NCI-H1048 (cell line): ENCODE data around the gene MYBBP1A.

Experiments used
- DNase-seq: peaks from one replicate; lab custom pipeline; 2025; lab: John Stamatoyannopoulos, UW

MYBBP1A gene

DNA sequence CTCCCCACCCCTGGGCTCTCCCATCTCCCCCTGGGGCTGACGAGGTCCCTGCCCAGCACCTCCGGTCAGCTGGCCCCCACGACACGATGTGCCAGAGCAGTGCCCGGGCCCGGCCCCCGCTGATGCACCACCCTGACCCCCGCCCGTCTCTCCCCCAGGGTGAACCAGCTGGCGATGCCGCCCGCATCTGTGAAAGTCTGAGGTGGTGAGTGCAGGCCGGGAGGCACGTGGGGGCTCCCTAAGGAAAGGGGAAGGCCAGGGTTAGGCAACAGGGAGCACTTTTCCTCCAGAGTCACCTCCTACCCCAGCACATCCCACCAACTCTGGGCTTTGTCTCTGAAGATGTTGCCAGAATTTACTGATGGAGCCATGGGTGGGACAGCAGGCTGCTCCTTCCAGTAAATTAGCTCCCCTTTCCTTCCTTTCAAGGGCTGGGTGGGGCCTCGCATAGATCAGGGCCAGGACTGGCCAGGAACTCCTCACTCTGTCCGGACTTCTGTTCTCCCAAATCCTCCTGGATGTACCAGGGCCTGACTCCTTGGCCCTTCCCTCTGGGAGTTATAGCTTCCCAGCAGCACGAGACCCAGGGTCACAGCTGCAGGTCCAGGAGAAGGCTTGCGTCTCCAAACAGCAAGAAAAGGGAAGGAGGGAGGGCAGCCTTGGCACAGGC, 18.3 kb downstream of the MYBBP1A start:
- no peak for DNase-seq

DNA sequence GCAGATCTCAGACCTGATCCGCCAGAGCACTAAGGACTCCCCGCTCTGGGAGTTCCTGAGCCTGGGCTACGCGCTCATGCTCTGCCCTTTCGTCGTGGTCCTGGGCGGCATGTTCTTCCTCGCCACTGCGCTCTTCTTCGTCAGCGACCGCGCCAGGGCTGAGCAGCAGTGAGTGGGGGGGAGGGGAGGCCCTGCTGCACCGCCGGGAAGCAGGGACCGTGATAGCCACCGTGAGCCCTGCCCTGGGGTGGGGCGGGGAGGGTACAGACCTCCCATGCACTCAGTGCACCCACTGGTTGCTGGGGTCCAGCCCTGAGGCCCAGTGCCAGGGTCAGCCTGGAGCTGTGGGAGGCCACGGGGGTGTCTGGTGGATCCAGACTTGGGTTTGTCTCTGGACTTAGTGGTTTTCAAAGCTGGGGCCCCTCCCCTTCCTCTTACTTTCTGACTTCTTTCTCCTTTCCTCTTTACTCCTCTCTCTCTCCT, 18.9 kb downstream of the MYBBP1A start:
- DNase-seq = no peak

DNA sequence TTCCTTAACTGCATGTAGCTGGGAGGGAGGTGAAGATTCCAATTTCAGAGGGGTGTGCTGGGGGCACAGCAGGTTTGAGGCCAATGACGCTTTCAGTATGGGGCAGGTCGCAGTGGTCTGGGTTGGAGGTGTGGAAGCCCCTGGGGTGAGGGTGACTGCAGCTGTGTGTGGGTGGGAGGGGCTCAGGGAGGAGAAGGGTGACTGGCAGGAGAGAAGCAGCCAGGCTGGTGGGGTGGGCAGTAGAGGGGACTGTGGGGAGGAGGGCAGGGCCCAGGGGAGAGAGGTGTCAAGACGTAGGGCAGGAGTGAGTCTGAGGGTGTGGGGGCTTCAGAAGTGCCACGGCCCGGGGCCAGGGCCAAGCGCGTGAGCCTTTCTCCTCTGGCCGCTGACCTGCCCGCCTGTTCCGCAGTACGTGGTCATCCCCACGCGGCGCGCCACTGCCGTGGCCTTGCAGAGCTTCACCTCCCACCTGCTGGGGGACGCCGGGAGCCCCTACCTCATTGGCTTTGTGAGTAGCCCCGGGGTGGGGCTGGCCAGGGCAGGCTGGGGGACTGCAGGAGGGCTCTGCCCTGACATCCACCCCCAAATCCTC, 19.4 kb downstream of the MYBBP1A start:
- DNase-seq = no peak

DNA sequence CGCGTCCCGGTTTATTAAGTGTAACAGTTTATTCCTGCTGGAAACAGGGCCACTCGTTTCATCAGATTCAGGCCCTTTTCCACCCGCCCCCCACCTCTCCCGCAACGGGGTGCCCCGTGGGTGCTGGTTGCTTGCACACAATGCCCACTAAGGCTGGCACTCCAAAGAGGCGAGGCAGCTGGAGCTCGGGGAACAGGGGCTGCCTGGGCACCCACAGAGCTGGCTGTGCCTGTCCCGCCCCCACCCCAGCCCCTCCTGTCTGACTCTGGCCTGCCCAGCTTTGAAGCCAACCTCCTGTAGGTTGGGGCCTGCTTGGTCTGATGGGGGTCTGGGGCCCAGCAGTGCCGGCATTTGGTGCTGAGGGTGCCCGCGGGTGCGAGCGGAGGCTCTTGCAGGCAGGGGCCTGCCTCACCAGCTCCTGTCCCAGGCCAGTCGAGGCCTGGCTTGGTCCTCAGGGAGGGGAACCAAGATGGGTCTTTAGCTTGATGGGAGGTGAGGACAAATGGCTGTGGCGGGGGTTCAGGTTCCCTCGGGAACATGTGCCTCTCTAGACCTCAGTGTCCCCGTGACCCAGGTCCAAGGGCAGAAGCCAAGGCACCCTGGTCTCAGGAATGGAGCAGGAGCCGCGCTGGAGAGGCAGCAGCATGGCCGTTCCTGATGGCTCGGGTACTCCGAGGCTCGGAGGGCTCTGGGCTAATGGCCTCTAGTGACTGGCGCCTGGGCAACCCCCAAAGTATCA, 20.1 kb downstream of the MYBBP1A start:
- DNase-seq = no peak

DNA sequence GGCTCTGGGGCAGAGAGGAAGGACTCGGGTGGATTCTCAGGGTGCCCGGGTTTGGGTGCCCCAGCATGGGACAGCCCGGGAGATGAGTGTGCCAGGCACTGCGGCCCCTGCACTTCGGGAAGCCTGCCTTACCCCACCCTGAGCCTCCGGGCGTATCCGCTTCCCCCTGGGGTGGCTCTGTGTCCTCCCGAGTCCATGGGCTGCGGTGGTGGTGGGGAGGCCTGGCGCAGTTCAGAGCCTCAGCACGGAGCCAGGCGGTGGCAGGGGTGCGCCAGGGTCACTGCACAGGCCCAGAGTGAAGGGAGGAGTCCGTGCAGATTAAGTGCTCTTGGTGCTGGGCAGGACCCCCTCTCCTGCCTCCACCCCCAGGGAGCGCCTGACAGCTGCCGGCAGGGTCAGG, 20.7 kb downstream of the MYBBP1A start:
- DNase-seq = no peak

DNA sequence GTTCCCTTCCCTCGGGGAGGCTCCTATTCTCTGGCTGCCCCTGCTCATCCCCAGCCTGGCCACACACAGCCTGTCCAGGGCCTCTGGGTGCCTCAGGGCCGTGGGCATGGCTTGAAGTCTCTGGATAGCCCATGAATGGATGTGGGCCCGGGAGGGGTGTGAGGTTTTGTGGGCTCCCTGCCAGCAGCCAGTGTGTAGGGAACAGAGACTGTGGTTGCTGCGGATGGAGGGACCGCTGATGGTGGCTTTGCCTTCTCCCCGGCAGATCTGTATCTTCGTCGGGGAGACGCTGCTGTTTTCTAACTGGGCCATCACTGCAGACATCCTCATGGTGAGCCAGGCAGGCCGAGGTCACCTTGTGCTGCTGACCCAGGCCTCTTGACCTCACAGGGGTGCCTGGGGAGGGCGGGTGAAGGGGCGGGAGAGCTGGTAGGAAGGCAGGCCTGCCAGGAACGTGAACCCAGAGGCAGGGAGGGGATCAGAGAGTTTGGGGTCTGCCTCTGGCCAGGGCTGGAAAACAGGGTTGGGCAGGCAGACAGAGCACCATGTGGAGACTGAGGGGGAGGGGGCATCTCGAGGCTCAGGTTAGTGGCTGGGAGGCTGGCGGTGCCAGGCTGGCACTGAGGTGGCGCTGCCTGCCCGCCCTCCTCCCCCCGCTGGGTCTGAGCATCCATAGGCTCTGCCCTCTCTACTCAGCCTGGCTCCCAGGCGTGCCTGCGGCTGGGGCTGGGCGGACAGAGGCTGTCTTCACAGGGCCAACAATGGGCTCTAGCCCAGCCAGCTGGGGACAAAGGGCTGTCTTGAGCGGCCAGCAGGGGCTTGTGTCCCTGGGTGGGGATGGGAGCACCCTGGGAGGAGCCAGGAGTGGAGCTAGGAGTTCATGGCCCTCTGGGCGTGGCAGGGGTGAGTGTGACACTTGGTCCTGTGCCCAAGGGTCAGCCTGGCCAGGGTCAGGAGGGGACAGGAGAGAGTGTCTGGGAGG, 21.4 kb downstream of the MYBBP1A start:
- no peak for DNase-seq

DNA sequence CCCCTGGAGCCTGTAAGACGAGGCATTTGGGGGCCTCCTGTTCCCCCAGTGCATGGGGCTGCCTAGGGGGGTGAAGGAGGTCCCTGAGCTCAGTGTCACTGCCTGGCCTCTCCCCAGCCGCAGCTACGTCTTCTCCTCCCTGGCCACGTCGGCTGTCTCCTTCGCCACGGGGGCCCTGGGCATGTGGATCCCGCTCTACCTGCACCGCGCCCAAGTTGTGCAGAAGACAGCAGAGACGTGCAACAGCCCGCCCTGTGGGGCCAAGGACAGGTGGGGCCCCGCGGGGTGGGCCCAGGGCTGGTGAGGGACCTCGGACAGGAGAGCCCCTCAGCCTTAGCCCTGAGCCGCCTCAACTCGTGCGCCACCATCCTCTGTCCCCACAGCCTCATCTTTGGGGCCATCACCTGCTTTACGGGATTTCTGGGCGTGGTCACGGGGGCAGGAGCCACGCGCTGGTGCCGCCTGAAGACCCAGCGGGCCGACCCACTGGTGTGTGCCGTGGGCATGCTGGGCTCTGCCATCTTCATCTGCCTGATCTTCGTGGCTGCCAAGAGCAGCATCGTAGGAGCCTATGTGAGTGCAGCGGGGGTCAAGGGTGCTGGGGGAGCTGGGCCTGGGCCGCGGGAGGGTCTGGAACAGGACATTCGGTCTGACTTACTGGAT, 22.2 kb downstream of the MYBBP1A start:
- DNase-seq = no peak

DNA sequence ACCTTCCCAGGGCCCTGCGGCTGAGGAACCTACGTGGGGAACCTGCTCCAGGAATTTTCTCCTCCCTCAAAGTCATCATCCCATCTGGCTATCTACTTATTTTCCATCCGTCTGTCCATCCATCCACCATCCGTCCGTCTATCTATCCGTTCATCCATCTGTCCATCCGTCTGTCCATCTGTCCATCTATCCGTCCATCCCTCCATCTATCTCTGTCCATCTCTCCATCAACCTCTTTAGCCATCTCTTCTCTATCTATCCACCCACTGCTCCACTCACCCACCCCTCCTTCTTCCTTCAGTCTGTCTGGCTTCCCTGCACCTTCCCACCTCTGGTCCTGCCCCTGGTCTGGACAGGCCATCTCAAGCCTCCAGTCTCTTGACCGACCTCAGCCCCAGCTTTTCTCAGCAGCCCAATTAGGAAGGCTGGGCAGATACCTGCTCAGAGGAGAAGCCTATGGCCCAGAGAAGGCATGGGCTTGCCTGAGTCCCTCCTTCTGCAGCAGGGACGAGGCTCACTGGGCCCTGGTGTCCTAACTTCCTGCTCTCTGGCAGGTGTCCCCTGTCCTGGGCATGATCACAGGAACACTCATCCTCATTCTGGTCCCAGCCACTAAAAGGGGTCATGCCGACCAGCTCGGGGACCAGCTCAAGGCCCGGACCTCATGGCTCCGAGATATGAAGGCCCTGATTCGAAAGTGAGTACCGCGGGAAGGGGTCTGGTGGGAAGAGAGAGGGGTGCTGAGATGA, 23.0 kb downstream of the MYBBP1A start:
- no peak for DNase-seq

DNA sequence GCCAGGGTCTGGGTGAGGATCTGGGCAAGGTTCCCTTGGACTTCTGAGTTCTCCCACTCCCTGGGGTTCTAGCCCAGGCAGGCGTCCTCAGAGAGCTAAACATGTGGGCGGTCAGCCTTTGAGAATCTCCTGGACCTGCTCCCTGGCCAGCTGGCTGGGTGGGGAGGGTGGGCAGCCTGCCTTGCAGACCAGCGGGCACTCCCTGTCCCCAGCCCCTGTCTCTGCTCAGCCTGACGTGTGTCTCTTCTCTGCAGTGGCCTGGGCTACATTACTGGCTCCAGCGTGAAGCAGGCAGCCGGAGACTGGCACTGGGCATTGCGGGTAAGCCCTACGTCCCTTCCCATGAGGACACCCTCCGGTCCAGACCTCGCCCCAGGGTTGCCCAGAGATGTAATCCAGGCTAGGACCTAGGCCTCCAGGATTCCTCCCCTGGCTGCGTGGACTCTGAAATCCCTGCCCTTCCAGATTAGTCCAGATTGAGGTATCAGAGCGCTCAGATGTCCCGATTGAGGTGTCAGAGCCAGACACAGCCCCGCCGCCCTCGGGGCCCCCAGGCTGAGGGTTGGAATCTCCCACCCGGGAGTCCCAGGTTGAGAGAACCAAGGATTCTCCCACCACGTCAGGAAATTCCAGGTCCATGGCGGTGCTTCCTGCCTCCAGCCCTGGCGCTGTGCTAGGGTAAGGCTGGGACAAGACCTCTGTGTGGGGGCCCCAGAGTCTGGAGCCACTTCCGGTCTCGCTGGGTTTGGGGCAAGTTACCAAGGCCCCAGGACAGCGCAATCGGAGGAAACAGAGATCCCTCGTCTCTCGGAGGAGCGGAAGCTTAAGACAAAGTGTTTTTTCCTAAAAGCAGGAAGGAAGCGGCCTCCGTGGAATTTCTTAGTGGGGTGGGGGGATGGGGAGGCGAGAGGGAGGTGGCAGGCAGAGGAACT, 24.1 kb downstream of the MYBBP1A start:
- no peak for DNase-seq

DNA sequence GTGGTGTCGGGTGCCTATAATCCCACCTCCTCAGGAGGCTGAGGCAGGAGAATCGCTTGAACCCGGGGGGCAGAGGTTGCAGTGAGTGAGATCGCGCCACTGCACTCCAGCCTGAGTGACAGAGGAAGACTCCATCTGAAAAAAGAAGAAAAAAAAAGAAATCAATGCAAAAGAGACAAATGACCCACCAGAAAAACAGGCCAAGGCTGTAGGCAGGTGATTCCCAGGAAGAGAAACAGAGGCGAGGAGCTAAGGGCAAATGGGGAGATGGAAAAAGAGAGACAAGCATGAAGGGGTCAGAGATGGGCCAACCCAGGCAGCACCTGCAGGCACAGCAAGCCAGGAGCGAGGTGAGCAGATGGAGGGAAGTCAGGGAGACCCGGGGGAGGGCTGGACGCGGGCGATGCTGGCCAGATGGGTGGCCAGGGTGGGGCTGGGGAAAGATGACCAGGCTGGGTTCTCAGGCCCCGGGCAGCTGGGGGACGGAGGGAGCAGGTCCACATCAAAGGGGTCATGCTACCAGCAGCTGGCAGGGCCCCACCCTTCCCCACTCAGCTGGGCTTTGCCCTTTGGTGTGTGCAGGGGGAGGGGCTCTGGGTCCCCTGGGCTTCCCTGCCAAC, 25.5 kb downstream of the MYBBP1A start:
- no peak for DNase-seq

DNA sequence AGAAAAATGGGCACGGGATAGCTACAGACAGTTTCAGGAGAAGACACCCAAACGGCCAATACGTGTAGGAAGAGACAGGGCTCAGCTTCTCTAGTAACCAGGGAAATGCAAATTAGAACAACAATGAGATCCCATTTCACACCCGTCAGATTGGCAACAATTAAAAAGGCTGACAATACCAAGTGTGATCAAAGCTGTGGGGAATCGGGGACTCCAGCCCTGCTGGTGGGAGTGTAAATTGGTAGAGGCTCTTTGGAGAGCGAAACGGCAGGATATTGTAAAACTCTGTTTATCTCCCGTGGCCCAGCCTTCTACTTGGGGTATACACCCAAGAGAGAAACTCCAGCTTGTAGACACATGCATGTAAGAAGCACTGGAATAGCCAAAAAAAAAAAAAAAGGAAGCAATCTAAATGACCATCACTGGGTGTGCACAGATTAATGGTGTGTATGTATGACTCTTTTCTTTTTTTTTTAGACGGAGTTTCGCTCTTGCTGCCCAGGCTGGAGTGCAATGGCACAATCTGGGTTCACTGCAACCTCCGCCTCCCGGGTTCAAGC, 27.5 kb downstream of the MYBBP1A start:
- DNase-seq = no peak

DNA sequence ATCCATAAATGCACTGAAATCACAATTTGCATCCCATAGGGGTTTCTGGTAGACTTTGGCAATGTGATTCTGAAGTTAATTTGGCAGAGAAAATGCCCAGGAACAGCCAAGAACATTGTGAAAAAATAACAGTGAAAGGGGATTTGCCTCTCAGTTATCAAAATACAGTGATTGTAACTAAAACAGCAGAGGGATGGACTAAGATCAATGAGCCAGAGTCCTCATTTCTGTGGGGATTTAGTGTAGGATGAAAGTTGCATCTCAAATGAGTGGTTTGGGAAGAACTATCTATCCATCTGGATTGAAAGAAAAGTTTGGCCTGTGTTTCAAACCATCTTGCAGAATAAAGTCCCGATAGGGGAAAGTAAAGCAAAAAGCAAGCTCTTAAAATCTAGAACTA, 28.1 kb downstream of the MYBBP1A start:
- DNase-seq = no peak

DNA sequence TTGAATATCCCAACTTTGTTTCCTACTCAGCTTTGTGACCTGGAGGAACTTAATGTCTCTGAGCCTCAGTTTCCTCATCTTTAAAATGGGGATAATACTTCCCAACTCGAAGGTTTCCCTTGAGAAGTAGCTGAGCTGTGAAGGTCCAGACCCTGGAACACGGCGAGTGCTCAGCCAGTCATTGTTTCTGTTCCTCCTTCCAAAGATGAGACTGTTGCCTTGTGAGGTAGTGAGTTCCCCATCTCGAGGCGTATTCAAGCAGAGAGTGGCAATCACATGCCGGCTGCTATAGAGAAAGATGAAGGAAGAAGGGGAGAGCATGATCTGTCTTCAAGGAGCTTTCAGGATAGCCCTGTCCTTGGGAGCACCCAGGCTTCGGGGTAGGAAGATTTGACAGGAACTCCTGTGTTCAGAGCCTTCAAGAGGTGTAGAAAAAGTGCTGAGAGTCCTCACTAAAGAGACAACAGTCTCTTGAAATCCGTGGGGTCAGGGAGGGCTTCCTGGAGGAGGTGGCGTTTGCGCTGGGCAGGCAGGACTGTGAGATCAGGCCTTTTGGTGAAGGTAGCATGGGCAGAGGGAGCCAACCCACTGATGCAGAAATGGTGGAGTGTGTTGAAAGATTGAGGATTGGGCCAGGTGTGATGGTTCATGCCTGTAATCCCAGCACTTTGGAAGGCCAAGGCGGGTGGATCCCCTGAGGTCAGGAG, 29.3 kb downstream of the MYBBP1A start:
- DNase-seq = no peak

DNA sequence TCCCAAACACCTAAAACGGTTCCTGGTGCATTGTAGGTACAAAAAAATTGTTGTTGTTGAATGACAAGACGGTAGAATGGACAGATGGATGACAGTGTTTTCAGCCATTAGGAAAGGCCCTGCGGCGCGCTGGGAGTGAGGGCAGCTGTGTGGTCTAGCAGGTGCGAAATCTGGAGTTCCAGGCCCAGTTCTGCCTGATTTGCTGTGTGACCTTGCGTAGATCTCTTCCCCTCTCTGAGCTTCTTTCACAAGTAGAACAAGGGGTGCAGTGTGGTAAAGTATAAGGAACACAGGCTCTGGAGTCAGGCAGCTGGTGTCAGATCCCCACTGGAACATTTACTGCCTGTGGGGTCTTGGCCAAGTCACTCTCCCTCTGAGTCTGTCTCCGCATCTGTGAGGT, 31.2 kb downstream of the MYBBP1A start:
- no peak for DNase-seq

DNA sequence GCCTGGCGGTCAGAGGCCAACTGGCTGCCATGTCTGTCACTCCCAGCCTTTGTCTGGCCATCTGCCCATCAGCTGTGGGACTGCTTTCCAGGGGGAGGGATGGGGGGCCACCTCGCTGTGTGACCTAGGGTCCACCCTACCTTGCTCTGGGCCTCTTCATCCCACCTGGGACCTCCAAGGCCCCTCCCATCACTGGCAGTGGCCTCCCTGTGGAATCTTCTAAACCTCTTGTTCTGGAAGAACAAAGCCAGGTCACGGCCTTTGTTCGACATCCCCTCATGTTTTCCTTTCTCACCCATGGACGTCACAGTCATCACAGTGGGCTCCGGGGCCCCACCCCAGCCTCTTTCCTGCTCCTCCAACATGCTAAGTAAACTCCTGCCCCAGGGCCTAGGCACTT, 32.5 kb downstream of the MYBBP1A start:
- no peak for DNase-seq

DNA sequence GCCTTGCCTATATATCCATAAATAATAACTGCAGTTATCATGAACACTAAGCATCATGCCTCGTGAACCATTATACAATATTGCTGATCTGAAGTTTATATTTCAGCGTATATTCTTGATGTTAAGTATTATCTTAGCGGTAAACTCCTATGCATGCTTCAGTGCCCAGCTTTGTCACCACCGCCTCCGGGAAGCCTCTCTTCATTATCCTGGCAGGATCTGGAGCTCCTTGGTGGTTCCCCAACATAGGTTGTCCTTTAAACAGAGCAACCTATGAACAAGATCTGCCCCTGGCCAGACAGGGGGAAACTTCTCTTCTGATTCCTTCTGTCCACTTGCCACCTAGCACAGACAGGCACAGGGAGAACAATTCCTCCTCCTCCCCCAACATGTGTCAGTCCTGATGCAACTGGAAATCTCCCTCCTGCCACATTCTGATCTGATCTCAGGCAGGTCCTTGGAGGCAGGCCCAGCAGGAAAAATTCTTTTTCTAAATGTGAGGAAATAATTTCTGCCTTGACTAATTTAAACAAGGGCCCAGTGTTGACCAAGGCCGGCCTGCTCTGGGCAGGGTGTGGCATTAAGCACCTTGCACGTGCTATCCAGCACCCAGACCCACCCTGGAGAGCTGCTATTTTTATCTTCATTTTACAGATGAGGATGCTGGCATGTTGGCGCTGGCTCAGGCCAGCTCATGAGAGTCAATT, 34.1 kb downstream of the MYBBP1A start:
- no peak for DNase-seq

DNA sequence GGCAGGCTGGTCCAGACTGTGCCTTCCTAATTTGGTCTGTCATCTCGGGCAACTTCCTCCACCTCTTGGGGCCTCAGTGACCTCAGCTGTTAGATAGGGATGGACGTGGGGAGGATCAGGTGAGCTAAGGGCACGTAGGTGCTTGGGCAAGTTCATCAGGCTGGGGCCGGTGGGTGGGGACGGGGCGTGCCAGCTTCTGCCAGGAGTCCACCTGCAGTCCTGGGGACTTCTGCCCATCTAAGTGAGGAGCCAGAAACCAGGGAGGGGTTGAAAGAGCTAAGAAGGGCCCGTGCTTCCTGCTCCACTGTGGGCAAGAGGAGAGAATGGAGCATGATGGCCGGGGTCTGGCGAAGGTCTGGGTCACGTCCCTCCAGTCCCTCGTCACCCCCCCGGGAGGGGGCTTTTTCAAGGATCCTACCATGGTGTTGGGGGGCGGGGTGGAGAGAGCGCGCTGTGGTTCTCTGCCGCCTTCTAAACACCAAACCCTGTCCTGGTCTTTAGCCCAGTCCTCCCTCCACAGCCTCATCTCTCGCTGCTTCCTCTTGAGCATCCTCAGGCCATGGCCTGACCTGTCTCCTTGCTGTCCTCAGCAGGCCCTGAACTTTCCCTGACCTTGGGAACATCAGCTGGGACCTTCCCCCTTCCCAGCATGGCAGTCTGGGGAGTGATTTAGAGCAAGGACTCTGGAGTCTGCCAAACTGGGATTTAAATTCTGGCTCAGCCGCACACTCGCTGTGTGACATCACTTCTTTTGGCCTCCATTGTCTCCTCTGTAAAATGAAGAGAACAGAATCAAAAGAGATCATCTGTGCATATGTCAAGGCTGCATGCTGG, 34.9 kb downstream of the MYBBP1A start:
- DNase-seq = no peak
